ENCODE measurements around the gene KCNT1.

The KCNT1 gene

GRCh38 chr9:135744333-135745070, 42.5 kb downstream of the KCNT1 start:
- H3K4me3 ChIP-seq (ENCODE audit: low read depth, low read length): no peak overlapping the region
- DNase-seq (ENCODE audit: low read depth): no peak
- no peak for TF ChIP-seq CTCF (conservative IDR thresholded peaks at IDR 0.05; ENCODE audit: low read depth, low read length)

GRCh38 chr9:135745189-135745588, 43.2 kb downstream of the KCNT1 start:
- TF ChIP-seq CTCF (conservative IDR thresholded peaks at IDR 0.05; ENCODE audit: low read depth, low read length): no peak
- H3K4me3 ChIP-seq (ENCODE audit: low read depth, low read length): no peak overlapping the region
- DNase-seq (ENCODE audit: low read depth): no peak

GRCh38 chr9:135745686-135746324, 43.8 kb downstream of the KCNT1 start:
- H3K4me3 ChIP-seq (ENCODE audit: low read depth, low read length): no peak overlapping the region
- no peak for DNase-seq (ENCODE audit: low read depth)
- no peak for TF ChIP-seq CTCF (conservative IDR thresholded peaks at IDR 0.05; ENCODE audit: low read depth, low read length)

- H3K4me3 ChIP-seq (ENCODE audit: low read depth, low read length): no peak overlapping the region
- TF ChIP-seq CTCF (conservative IDR thresholded peaks at IDR 0.05; ENCODE audit: low read depth, low read length): no peak
These were observed 44.6 kb downstream of the KCNT1 start for GRCh38 chr9:135746565-135746964.

GRCh38 chr9:135747311-135747710, 45.3 kb downstream of the KCNT1 start:
- H3K4me3 ChIP-seq (ENCODE audit: low read depth, low read length): no peak overlapping the region
- no peak for TF ChIP-seq CTCF (conservative IDR thresholded peaks at IDR 0.05; ENCODE audit: low read depth, low read length)
- DNase-seq (ENCODE audit: low read depth): no peak

More at GRCh38 chr9:135746565-135746964, 44.6 kb downstream of the KCNT1 start:
- no peak for DNase-seq (ENCODE audit: low read depth)

GRCh38 chr9:135748676-135749075, 46.7 kb downstream of the KCNT1 start:
- no peak for DNase-seq (ENCODE audit: low read depth)
- no peak overlapping the region for H3K4me3 ChIP-seq (ENCODE audit: low read depth, low read length)
- TF ChIP-seq CTCF (conservative IDR thresholded peaks at IDR 0.05; ENCODE audit: low read depth, low read length): no peak

Data from choroid plexus epithelial cell (primary cell).